ENCODE data around the gene STH. TPM values are rescaled to one million over a fixed set of nuclear protein-coding genes. Genes with fewer than 3 reads are reported as not detected.

Gene STH
- total RNA-seq, 1 experiment from 2014 or later, result not detected

DNA sequence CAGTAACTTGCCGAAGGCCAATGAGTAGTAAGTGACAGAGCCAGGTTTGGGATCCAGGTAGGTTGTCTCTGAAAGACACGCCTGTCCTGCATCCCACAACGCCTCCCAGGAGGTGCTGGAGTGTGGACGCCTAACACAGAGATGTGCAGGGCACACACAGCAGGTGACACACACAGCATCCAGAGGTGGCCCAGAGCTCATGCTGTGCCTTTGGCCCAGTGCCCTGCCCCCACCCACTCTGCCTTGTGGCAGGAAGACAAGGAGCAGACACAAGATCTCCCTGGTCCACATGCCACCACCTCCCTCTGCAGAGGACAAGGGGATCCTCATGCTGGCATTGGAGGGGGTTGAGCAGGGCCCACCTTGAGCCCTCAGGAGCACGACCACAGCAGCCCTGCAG lies 14.7 kb upstream of the STH start:
- DNase-seq (ENCODE audit: unreplicated experiment), result no peak
- no peaks in the 10 kb centered on the region for H3K4me1 Mint-ChIP-seq (ENCODE audit: insufficient read depth, unreplicated experiment)
- no peaks in the 10 kb centered on the region for H3K9me3 Mint-ChIP-seq (ENCODE audit: unreplicated experiment)
- H3K27ac Mint-ChIP-seq (ENCODE audit: low read depth, unreplicated experiment), result no peak overlapping the region
- CTCF ChIA-PET, result interaction anchor here (0.7 kb wide), 1 partner anchor 94 kb away, joined by 3 read pairs; no protein-coding TSS in a partner anchor
- no peaks in the 10 kb centered on the region for H3K36me3 Mint-ChIP-seq (ENCODE audit: insufficient read depth, unreplicated experiment)
- no peak overlapping the region for H3K4me3 Mint-ChIP-seq (ENCODE audit: unreplicated experiment)
- intact Hi-C loops (cut with micrococcal nuclease), result no loop called here
- TF ChIP-seq, protein P1, sequence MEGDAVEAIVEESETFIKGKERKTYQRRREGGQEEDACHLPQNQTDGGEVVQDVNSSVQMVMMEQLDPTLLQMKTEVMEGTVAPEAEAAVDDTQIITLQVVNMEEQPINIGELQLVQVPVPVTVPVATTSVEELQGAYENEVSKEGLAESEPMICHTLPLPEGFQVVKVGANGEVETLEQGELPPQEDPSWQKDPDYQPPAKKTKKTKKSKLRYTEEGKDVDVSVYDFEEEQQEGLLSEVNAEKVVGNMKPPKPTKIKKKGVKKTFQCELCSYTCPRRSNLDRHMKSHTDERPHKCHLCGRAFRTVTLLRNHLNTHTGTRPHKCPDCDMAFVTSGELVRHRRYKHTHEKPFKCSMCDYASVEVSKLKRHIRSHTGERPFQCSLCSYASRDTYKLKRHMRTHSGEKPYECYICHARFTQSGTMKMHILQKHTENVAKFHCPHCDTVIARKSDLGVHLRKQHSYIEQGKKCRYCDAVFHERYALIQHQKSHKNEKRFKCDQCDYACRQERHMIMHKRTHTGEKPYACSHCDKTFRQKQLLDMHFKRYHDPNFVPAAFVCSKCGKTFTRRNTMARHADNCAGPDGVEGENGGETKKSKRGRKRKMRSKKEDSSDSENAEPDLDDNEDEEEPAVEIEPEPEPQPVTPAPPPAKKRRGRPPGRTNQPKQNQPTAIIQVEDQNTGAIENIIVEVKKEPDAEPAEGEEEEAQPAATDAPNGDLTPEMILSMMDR (IDR thresholded peaks at IDR 0.05; ENCODE audit: unreplicated experiment), result no peak
- no TSS peak for BruUV-seq (replicated peaks)
- H3K27me3 Mint-ChIP-seq (ENCODE audit: insufficient read depth, unreplicated experiment), result no peaks in the 10 kb centered on the region
- POLR2A ChIA-PET, result interaction anchor here (0.6 kb wide), 1 partner anchor 217 kb away, joined by 3 read pairs; no protein-coding TSS in a partner anchor

DNA sequence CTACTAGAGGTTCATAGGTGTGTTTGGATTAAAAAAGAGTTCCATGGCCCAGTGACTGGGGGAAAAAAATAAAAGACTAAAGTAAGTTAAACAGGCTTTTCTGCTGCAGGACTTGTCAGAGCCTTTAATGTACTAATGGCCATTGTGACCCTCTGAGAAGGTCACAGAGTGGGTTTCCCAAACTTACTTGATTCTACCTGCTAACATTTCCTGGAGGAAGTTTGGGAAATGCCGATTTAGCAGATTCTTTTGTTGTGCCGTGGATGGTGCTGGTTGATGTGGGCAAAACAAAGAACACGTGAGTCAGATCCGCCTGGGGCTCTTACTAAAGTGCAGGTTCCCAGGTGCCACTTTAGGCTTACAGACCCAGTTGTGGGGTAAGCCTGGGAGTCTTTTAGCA lies 13.6 kb upstream of the STH start:
- ChIA-PET CTCF (interaction anchor here (0.6 kb wide), 1 partner anchor 22 kb away, joined by 4 read pairs; no protein-coding TSS in a partner anchor), POLR2A (no interaction called here)
- Mint-ChIP-seq H3K36me3 (ENCODE audit: insufficient read depth, unreplicated experiment) (no peaks in the 10 kb centered on the region), H3K27me3 (ENCODE audit: insufficient read depth, unreplicated experiment) (no peaks in the 10 kb centered on the region), H3K4me3 (ENCODE audit: unreplicated experiment) (no peak overlapping the region), H3K4me1 (ENCODE audit: insufficient read depth, unreplicated experiment) (no peaks in the 10 kb centered on the region), H3K9me3 (ENCODE audit: unreplicated experiment) (no peaks in the 10 kb centered on the region), H3K27ac (ENCODE audit: low read depth, unreplicated experiment) (no peak overlapping the region)
- BruUV-seq (replicated peaks), result no TSS peak
- intact Hi-C loops (cut with micrococcal nuclease), result no loop called here
- no peak for DNase-seq (ENCODE audit: unreplicated experiment)
- TF ChIP-seq, protein P1 (IDR thresholded peaks at IDR 0.05; ENCODE audit: unreplicated experiment), result no peak

DNA sequence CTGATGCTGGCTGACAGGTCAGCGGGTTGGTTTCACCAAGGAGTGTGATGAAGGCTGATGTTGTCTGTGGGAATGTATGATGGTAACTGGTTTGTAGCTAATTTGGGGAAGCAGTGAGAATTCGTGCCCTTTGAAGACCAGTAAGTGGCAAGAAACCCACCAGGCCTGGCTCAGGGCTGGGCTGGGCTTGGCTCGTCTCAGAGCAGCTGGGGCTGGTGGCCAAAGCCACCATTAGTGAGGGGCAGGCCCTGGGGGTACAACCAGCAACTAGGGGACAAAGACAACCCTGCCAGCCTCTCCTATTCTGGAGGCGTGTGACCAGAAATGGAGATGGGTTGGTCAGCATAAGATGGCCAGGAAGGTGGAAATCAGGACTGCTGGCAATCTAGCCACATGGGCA lies 13.0 kb upstream of the STH start:
- Mint-ChIP-seq H3K4me3 (ENCODE audit: unreplicated experiment) (no peak overlapping the region), H3K9me3 (ENCODE audit: unreplicated experiment) (no peaks in the 10 kb centered on the region), H3K36me3 (ENCODE audit: insufficient read depth, unreplicated experiment) (no peaks in the 10 kb centered on the region), H3K4me1 (ENCODE audit: insufficient read depth, unreplicated experiment) (no peaks in the 10 kb centered on the region), H3K27ac (ENCODE audit: low read depth, unreplicated experiment) (no peak overlapping the region), H3K27me3 (ENCODE audit: insufficient read depth, unreplicated experiment) (no peaks in the 10 kb centered on the region)
- no peak for DNase-seq (ENCODE audit: unreplicated experiment)
- BruUV-seq (replicated peaks), result no TSS peak
- ChIA-PET POLR2A (interaction anchor here (0.6 kb wide), 1 partner anchor 15 kb away, joined by 3 read pairs; no protein-coding TSS in a partner anchor), CTCF (interaction anchor here (0.6 kb wide), 1 partner anchor 301 kb away, joined by 3 read pairs; no protein-coding TSS in a partner anchor)
- intact Hi-C loops (cut with micrococcal nuclease), result no loop called here
- TF ChIP-seq, protein P1 (IDR thresholded peaks at IDR 0.05; ENCODE audit: unreplicated experiment), result no peak

DNA sequence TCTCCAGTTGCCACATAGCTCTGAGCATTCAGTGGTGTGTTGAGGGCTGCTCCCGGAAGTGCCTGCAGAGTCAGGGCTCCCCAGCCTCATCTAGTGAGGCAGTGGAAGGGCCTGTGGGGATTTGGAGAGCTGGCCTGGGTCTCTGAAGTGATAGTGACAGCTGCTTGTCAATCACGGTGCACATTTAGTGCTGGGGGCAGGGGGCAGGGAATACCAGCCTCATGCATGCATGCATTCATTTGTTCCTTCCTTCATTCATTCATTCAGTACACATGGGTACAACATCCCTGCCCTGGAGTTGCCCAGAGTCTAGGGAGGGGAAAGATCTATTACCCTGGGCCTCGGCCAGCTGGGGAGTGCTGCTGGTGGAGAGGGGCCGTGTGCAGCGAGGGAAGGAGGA lies 11.3 kb upstream of the STH start:
- Mint-ChIP-seq H3K36me3 (ENCODE audit: insufficient read depth, unreplicated experiment) (no peaks in the 10 kb centered on the region), H3K27ac (ENCODE audit: low read depth, unreplicated experiment) (no peak overlapping the region), H3K4me3 (ENCODE audit: unreplicated experiment) (no peak overlapping the region), H3K4me1 (ENCODE audit: insufficient read depth, unreplicated experiment) (no peaks in the 10 kb centered on the region), H3K27me3 (ENCODE audit: insufficient read depth, unreplicated experiment) (no peaks in the 10 kb centered on the region), H3K9me3 (ENCODE audit: unreplicated experiment) (no peaks in the 10 kb centered on the region)
- ChIA-PET POLR2A (interaction anchor here (0.9 kb wide), 1 partner anchor 11 kb away, joined by 3 read pairs; no protein-coding TSS in a partner anchor), CTCF (interaction anchor here (0.5 to 1.2 kb wide), 2 partner anchors 15 to 82 kb away, joined by 3 read pairs; no protein-coding TSS in a partner anchor)
- no TSS peak for BruUV-seq (replicated peaks)
- no peak for DNase-seq (ENCODE audit: unreplicated experiment)
- intact Hi-C loops (cut with micrococcal nuclease), result no loop called here
- TF ChIP-seq, protein P1 (IDR thresholded peaks at IDR 0.05; ENCODE audit: unreplicated experiment), result no peak

All from MCF 10A (cell line).